Central memory CD8-positive, alpha-beta T cell (primary cell): ENCODE measurements around the gene ANO10.
"Not testable (repeated sequence)": the region's sequence is repeated elsewhere in the genome, so short reads cannot be mapped to it uniquely, and the experiment has no call there.

ENCODE experiments used
- ATAC-seq: fragments of 150-1000 bp; cut with Tn5 transposase; replicated peaks from 2 replicates; pipeline ENCODE4 v1.10.0; 2022; ENCODE audit warnings: mild to moderate bottlenecking, moderate FRiP score, moderate number of reproducible peaks; ENCODE audit not compliant: poor library complexity, severe bottlenecking; ENCODE audit errors: extremely low read depth
- DNase-seq, 2 donors: peaks; one replicate each; pipeline ENCODE4 v3.0.0; 2021; ENCODE audit warnings: low spot score in 2 of 2
- H3K27ac Mint-ChIP-seq: one replicate; pipeline ENCODE4 v1.8.0; 2022; ENCODE audit warnings: low read depth, mild to moderate bottlenecking, moderate library complexity, mixed read lengths
- H3K27me3 Mint-ChIP-seq: one replicate; pipeline ENCODE4 v1.8.0; 2022; ENCODE audit warnings: mixed read lengths
- H3K36me3 Mint-ChIP-seq: one replicate; pipeline ENCODE4 v1.8.0; 2022; ENCODE audit warnings: mild to moderate bottlenecking, moderate library complexity, mixed read lengths; ENCODE audit not compliant: insufficient read depth
- H3K4me1 Mint-ChIP-seq: one replicate; pipeline ENCODE4 v1.8.0; 2022; ENCODE audit warnings: mixed read lengths
- H3K4me3 Mint-ChIP-seq: one replicate; pipeline ENCODE4 v1.8.0; 2022; ENCODE audit warnings: mild to moderate bottlenecking, moderate library complexity, mixed read lengths
- H3K9me3 Mint-ChIP-seq: one replicate; pipeline ENCODE4 v1.8.0; 2022; ENCODE audit warnings: mixed read lengths

The ANO10 gene

DNA sequence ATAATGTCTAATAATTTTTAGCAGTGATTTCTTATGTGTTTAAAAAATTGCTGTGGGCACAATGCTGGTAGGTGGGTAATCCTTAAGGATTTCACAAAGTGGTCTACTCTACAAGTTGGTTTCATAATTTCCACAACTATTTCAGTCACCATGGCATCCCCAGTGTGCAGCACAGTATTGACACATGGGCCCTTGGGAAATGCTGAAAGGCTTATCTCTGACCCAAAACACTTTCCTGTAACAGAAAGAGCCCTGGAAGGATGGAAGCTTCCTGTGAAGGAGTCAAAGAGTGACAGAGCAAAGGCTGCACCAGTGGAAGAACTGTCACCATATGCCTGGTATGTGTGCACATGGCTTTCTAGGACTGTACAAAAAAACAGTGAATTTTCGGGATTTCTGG lies 153.7 kb downstream of the ANO10 start:
- Mint-ChIP-seq H3K27me3 (no peaks in the 10 kb centered on the region), H3K36me3 (no peaks in the 10 kb centered on the region), H3K4me3 (no peak overlapping the region), H3K4me1 (peaks cover 14% of the 10 kb centered on the region), H3K27ac (no peak overlapping the region), H3K9me3 (no peaks in the 10 kb centered on the region)
- ATAC-seq: no peak
- DNase-seq: no peak

DNA sequence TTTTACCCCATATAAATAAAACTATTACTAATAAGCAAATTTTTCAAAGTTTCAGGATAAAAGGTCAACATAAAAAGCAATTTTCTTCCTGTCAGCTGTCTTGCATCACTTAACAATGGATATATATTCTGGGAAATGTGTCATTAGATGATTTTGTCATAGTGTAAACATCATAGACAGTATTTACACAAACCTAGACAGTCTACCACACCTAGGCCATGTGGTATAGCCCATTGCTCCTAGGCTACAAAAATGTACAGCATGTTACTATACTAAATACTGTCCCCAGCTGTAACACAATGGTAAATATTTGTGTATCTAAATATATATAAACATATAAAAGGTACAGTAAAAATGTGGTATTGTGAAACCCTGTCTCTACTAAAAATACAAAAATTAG lies 156.7 kb downstream of the ANO10 start:
- H3K36me3 Mint-ChIP-seq: no peaks in the 10 kb centered on the region
- DNase-seq (no peak), ATAC-seq (no peak)
- H3K4me1 Mint-ChIP-seq: peaks cover 14% of the 10 kb centered on the region
- no peaks in the 10 kb centered on the region for H3K27me3 Mint-ChIP-seq
- H3K4me3 Mint-ChIP-seq: no peak overlapping the region
- no peaks in the 10 kb centered on the region for H3K9me3 Mint-ChIP-seq
- no peak overlapping the region for H3K27ac Mint-ChIP-seq

DNA sequence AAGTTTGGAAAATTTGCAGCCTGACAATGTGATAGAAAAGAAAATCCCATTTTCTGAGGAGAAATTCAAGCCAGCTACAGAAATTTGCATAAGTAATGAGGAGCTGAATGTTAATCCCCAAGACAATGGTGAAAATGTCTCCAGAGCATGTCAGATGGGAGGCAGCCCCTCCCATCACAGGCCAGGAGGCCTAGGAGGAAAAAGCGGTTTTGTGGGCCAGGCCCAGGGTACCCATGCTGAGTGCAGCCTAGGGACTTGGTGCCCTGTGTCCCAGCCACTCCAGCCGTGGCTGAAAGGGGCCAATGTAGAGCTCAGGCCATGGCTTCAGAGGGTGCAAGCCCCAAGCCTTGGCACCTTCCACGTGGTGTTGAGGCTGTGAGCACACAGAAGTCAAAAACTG lies 159.2 kb downstream of the ANO10 start:
- not testable (repeated sequence) for ATAC-seq, H3K9me3 Mint-ChIP-seq, DNase-seq, H3K27me3 Mint-ChIP-seq, H3K4me3 Mint-ChIP-seq, H3K36me3 Mint-ChIP-seq, H3K27ac Mint-ChIP-seq
- H3K4me1 Mint-ChIP-seq: peaks cover 19% of the 10 kb centered on the region

DNA sequence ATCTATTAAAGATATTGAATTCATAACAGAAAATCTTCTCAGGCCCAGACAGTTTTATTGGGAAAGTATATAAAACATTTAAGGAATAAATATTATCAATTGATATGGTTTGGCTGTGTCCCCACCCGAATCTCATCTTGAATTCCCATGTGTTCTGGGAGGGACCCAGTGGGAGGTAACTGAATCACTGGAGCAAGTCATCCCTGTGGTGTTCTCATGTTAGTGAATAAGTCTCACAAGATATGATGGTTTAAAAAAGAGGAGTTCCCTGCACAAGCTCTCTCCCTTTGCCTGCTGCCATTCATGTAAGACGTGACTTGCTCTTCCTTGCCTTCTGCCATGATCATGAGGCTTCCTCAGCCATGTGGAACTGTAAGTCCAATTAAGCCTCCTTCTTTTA lies 160.5 kb downstream of the ANO10 start:
- no peak for ATAC-seq
- Mint-ChIP-seq H3K27me3 (no peaks in the 10 kb centered on the region), H3K36me3 (no peaks in the 10 kb centered on the region), H3K4me3 (no peak overlapping the region), H3K27ac (no peak overlapping the region), H3K4me1 (peaks cover 26% of the 10 kb centered on the region), H3K9me3 (no peaks in the 10 kb centered on the region)
- no peak for DNase-seq

DNA sequence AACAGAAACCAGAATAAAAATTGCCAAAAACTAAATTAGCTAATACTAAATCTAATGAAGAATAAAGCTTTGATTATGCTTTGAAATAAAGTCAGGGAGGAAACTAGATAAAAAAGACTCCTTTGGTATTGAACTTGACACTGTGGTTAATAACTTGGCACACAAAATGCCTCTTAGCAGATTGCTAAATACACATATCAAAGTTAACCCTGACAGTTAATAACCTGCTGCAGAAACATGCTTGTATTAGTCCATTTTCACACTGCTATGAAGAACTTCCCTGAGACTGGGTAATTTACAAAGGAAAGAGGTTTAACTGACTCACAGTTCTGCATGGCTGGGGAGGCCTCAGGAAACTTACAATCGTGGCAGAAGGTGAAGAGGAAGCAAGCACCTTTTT lies 164.8 kb downstream of the ANO10 start:
- ATAC-seq: not testable (repeated sequence)

DNA sequence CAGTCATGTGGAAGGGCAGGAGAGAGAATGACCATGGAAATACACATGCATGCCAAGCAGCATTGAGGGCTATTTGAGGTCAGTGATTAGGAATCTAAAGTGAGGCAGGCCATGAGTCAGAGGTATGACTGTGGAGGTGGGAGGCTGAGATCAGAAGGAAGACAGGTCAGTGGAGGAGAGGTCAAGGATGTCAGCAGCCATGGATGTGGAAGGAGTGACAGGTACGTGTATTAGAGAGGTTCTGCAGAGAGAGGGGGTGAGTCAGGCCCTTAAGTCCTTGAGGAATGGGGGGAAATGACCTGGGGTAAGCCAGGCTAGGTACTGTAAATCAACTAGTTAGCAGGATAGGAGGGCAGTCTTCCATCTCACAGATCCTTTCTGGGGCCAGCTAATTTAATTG lies 166.6 kb downstream of the ANO10 start:
- Mint-ChIP-seq H3K27me3 (no peaks in the 10 kb centered on the region), H3K36me3 (no peaks in the 10 kb centered on the region), H3K4me3 (no peak overlapping the region), H3K27ac (no peak overlapping the region), H3K9me3 (no peaks in the 10 kb centered on the region), H3K4me1 (peaks cover 23% of the 10 kb centered on the region)
- DNase-seq (no peak), ATAC-seq (no peak)

More for the DNA sequence above, 164.8 kb downstream of the ANO10 start:
- not testable (repeated sequence) for H3K4me3 Mint-ChIP-seq, H3K9me3 Mint-ChIP-seq, DNase-seq, H3K36me3 Mint-ChIP-seq, H3K27me3 Mint-ChIP-seq
- H3K4me1 Mint-ChIP-seq: peaks cover 27% of the 10 kb centered on the region
- H3K27ac Mint-ChIP-seq: peak overlapping the region; percentile 60

DNA sequence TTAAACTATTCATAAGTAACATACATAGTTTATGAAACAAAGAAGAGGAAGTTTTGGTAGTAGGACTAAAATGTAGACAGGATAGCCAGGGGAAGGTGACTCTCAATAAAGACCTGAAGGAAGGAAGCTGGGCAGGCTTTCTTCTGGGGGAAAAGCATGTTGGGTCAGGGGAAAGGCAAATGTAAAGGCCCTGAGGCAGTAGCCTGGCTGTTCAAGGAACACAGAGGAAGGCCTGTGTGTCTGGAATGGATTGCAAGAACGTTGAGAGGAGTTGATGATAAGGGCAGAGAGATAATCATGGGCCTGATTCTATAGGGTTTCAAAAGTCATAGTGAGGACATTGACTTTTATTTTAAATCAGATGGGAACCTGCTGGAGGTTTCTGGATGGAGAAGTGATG lies 167.8 kb downstream of the ANO10 start:
- no peak overlapping the region for H3K27ac Mint-ChIP-seq
- ATAC-seq: no peak
- no peak for DNase-seq
- H3K4me3 Mint-ChIP-seq: no peak overlapping the region
- no peaks in the 10 kb centered on the region for H3K27me3 Mint-ChIP-seq
- no peaks in the 10 kb centered on the region for H3K36me3 Mint-ChIP-seq
- H3K9me3 Mint-ChIP-seq: no peaks in the 10 kb centered on the region
- H3K4me1 Mint-ChIP-seq: peaks cover 18% of the 10 kb centered on the region

DNA sequence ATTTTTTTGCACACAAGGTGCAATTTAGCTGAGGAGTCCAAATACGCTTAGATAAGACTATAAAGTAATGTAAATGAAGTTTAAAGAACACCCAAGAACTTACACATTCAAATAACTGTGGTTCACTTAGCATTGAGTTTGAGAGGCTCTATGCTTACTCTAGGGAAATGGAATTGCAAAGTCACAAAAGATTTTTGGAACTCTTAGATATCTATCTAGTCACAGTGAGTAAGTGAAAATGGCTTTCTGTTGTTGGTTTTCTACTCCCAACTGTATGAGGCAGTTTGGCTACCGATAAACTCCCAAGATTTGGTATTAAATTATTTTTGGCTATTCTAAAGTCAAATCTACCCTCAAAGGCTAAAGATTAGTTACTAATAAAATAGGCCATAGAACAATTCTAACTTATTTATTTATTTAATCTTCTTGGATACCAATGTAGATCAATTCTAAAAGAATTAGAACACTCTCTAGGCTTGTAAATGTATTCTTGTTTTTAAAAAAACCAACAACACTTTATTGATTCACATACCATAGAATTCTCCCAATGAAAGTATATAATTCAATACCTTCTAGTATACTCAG lies 170.0 kb downstream of the ANO10 start:
- Mint-ChIP-seq H3K4me3 (no peak overlapping the region), H3K27me3 (no peaks in the 10 kb centered on the region), H3K27ac (no peak overlapping the region), H3K9me3 (no peaks in the 10 kb centered on the region), H3K4me1 (peaks cover 20% of the 10 kb centered on the region), H3K36me3 (peaks cover 4% of the 10 kb centered on the region)
- no peak for DNase-seq
- no peak for ATAC-seq

DNA sequence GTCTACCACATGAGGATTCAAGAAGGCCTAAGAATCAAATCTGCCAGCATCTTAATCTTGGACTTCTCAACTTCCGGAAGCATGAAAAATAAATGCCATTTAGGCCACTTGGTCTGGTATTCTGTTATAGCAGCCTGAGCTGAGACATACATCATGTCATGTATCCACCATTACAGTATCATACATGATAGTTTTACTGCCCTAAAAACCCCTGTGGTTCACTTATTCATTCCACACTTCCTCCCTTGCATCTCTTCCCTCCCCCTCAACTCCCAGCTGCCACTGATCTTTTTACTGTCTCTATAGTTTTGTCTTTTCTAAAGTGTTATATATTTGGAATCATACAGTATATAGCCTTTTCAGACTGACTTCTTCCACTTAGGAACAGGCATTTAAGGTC lies 173.7 kb downstream of the ANO10 start:
- Mint-ChIP-seq H3K36me3 (peaks cover 5% of the 10 kb centered on the region), H3K9me3 (no peaks in the 10 kb centered on the region), H3K27ac (no peak overlapping the region), H3K4me3 (no peak overlapping the region), H3K4me1 (peaks cover 17% of the 10 kb centered on the region), H3K27me3 (no peaks in the 10 kb centered on the region)
- no peak for ATAC-seq
- DNase-seq: no peak

DNA sequence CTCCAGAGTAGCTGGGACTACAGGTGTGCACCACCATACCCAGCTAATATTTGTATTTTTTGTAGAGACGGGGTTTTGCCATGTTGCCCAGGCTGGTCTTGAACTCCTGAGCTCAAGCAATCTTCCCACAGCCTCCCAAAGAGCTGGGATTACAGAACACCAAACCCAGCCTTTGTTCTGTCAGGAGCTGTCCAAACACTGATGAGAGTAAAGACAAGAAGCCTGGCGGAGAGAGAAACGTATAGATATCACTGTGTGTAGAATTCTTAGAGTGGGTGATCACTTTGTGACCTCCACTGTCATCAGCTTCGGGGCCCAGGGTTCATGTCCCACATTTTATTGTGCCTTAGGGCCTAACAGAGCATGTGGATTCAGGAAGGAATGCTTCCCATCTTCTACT lies 176.0 kb downstream of the ANO10 start:
- Mint-ChIP-seq H3K36me3 (peaks cover 5% of the 10 kb centered on the region), H3K4me3 (no peak overlapping the region), H3K27ac (no peak overlapping the region), H3K9me3 (no peaks in the 10 kb centered on the region), H3K4me1 (peaks cover 21% of the 10 kb centered on the region), H3K27me3 (no peaks in the 10 kb centered on the region)
- no peak for DNase-seq
- no peak for ATAC-seq

DNA sequence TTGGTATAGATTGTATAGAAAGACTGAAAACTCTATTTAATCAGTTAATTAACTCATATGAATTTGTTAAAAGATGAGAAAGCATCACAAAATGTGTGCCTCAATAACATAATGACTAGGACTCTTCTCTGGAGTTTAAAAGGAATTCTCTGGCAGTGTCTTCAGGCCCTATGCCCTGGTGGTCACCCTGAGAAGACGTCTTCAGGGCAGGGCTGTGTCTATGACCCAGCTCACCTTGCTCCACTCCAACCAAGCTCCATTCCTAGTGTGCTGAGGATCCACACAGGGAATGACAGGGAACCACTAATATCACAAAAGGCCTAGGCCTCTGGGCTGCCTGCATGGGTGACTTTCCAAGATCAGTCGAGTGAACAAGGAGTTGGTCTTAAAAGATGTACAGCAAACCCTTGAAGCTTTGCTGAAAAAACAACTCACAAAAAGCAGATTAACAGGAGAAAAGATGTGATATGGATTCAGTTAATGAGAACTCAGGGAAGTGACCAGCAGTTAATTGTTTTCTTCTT lies 178.9 kb downstream of the ANO10 start:
- no peak overlapping the region for H3K27ac Mint-ChIP-seq
- no peak for ATAC-seq
- no peak overlapping the region for H3K4me3 Mint-ChIP-seq

DNA sequence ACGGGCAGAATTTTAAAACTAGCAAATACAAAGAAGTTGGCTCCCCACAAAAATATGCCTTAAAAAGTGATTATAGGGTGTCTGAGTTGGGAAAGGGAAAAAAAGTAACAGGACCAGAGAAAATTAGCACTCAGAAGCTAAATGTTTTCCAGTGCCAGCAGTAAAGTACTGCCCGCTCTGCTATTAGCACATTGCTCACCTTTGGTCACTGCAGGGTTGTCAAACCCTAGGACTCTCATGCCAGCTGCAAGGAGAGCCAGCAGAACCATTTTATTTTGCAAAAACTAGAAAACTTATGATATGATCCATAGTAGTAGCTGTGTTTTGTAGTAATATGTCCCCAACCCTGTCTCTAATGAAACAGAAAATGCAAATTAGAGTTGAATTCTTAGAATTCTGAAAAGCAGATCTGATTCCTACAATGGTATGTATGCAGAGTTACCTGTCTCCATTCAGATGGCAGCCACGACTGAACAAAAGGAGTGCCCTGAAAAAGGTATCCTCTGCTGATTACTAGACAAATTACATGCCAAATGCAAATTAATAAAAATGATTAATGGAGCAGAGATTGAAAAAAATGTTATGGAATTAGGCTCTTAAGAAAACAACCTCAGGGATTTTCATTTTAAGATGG lies 185.2 kb downstream of the ANO10 start:
- Mint-ChIP-seq H3K9me3 (peaks cover 11% of the 10 kb centered on the region), H3K36me3 (no peaks in the 10 kb centered on the region), H3K27me3 (no peaks in the 10 kb centered on the region), H3K4me3 (no peak overlapping the region), H3K27ac (no peak overlapping the region), H3K4me1 (peaks cover 10% of the 10 kb centered on the region)
- DNase-seq (no peak), ATAC-seq (no peak)

More for the DNA sequence above, 178.9 kb downstream of the ANO10 start:
- no peaks in the 10 kb centered on the region for H3K27me3 Mint-ChIP-seq
- H3K4me1 Mint-ChIP-seq: peaks cover 20% of the 10 kb centered on the region
- H3K36me3 Mint-ChIP-seq: peaks cover 4% of the 10 kb centered on the region
- DNase-seq: no peak
- H3K9me3 Mint-ChIP-seq: peaks cover 11% of the 10 kb centered on the region

DNA sequence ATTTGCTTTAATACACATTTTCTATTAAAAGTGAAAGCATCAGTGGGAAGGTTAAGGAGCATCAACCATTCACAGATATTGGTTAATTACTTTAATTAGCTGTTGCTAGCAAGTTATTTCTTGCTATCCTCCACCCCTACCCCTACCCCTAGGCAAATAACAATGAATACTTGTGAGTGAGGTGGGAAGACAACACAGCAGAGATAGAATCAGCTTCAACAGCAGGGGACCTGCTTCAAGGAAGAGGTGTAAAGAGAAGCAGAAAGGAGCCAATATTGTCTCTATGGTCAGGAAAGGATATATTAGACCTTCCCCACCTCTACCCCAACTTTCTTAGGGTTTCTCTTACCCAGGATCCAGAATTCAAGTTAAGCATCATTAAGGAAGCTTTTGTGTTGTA lies 186.1 kb downstream of the ANO10 start:
- Mint-ChIP-seq H3K27ac (no peak overlapping the region), H3K4me1 (peaks cover 8% of the 10 kb centered on the region), H3K36me3 (no peaks in the 10 kb centered on the region), H3K27me3 (no peaks in the 10 kb centered on the region), H3K4me3 (no peak overlapping the region), H3K9me3 (peaks cover 11% of the 10 kb centered on the region)
- ATAC-seq: no peak
- no peak for DNase-seq
